Cardiac fibroblast (primary cell): ENCODE results near the gene GNAS-AS1.

Experiments used
- DNase-seq, 2 donors: peaks; one replicate each; pipeline versions ENCODE4 v3.0.0 to v3.0.0-alpha.2; 2010; ENCODE audit warnings: low read depth in 2 of 2
- H3K4me3 ChIP-seq, 2 donors: replicated peaks in 1 of 2; 1 replicate in 1 of 2; 2 replicates in 1 of 2; pipeline ENCODE4 v1.5.1; 2011; ENCODE audit warnings: low read depth in 2 of 2, low read length in 2 of 2, mild to moderate bottlenecking in 2 of 2, moderate library complexity in 1 of 2
- TF ChIP-seq, protein P1 (sequence below): IDR thresholded peaks from one replicate; pipeline ENCODE4 v1.5.1; 2011; ENCODE audit warnings: low read depth, mild to moderate bottlenecking, low read length, inconsistent platforms

GNAS-AS1 gene

DNA sequence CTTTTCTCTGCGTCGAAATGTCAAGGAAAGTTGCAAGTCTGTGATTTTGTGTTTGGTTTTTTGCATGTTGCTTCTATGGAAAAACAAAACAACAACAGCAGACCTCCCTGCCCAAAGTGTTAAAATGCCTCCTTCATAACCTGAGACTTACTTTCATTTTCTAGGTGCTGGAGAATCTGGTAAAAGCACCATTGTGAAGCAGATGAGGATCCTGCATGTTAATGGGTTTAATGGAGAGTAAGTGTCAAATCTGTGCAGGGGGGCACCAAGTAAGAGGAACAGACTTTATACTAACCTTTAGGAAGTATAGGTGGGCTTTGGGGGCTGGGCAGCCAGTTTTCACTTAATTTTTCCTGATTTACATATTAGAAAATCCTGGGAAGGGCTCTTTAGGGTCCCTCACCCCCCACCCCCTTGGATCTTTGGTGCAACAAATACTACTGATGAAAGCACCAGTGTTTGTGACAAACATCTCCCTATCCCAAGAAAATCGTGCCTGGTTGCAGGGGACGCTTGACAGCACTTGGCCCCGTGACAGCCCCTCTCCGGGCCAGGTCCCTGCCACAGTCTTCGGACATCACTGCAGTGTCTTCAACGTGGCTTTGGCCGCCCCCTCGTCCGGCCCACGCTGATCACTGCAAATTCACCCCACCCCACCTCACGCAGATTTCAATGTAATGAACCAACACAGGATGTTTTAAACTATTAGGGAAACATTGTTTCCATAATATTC lies 44.9 kb upstream of the GNAS-AS1 start:
- no peak for DNase-seq
- peak overlapping the region in 1 of 2 donors; percentile 6 for H3K4me3 ChIP-seq
- TF ChIP-seq, protein P1, sequence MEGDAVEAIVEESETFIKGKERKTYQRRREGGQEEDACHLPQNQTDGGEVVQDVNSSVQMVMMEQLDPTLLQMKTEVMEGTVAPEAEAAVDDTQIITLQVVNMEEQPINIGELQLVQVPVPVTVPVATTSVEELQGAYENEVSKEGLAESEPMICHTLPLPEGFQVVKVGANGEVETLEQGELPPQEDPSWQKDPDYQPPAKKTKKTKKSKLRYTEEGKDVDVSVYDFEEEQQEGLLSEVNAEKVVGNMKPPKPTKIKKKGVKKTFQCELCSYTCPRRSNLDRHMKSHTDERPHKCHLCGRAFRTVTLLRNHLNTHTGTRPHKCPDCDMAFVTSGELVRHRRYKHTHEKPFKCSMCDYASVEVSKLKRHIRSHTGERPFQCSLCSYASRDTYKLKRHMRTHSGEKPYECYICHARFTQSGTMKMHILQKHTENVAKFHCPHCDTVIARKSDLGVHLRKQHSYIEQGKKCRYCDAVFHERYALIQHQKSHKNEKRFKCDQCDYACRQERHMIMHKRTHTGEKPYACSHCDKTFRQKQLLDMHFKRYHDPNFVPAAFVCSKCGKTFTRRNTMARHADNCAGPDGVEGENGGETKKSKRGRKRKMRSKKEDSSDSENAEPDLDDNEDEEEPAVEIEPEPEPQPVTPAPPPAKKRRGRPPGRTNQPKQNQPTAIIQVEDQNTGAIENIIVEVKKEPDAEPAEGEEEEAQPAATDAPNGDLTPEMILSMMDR, result no peak

DNA sequence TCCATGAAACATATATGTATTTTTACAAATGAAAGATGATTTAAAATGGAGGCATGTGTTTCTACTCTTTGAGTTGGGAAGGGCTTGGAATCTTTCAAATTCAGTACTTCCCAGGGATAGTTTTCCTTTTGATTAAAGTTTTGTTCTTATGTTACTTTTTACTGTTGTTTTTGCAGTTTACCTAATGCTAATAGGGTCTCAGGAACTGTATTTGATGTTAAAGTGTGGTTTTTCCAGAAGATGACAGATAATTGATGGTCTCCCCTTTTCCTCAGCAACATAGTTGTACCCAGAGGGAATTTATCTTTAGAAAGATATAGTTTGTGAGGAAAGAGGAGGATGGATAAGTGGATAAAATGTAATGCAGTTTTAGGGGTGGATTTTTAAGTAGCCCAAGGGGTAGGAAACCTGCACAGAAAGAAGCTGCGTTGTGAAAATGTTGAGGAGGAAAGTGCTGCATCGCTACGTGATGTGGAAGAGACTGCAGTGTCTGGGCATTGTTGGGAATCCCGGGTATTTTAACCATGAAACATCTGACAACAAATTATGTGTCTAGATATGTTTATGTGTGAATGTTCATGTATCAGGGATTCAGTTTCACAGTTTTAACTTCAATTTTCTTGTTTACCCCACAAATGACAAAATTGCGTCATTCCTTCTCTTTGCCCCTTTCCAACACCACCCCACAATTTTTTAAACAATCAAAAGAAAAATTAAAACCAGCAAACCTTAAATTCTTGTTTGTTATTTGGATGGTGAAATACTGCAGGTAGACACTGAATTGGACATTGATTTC lies 44.1 kb upstream of the GNAS-AS1 start:
- peak overlapping the region in 1 of 2 donors; percentile 18 for H3K4me3 ChIP-seq
- DNase-seq, result no peak
- TF ChIP-seq, protein P1, result no peak

DNA sequence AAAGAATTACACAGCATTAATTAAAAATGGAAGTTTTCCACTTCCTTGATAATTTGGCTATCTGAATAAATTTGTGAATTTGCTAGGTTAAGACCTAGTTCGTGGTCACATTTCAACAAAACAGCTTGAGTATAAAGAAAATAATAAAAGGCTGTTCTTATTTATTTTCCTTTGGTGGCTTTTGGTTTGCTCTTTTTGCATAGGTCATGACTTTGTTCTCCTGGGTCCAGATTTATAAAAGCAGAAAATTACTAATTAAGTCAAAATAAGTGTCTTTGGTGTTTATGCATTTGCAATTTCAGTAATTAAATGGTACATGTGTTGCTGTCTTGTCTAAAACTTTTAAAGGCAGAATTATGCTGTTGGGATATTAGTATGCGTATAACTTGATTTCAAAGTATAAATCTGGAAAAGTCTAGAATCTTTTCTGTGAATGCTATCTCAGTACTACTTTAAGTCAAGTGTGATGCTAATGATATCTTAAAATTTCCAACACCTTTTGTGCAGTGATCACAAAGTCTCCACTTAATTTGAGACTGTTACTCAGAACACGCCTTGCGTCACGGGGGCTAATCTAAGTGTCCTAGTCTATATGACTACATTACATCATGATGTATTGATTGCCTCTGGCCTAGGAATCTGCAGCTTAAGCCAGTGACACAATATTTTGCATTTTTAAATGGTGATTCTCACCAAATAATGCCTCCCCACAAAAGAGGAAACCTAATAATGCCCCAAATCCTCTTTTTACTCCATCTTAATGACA lies 42.8 kb upstream of the GNAS-AS1 start:
- peak in 1 of 2 donors; percentile 31 for DNase-seq
- TF ChIP-seq, protein P1, result no peak
- peak overlapping the region; percentile 80 to 81 for H3K4me3 ChIP-seq

DNA sequence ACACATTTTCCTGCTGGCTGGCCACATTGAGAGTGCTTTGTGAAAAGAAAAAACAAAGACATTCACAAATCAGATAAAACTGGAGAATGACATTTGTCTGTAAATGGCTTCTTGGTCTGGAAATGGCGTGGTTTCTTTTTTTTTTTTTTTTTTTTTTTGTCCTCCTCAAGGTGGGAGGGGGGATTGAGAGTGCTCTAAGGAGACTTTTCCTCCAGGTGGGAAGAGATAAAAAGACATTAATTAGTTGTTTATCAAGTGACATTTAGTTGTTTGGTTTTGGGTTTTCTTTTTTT lies 42.2 kb upstream of the GNAS-AS1 start:
- TF ChIP-seq, protein P1, result no peak
- DNase-seq, result no peak
- peak overlapping the region; percentile 80 to 81 for H3K4me3 ChIP-seq

DNA sequence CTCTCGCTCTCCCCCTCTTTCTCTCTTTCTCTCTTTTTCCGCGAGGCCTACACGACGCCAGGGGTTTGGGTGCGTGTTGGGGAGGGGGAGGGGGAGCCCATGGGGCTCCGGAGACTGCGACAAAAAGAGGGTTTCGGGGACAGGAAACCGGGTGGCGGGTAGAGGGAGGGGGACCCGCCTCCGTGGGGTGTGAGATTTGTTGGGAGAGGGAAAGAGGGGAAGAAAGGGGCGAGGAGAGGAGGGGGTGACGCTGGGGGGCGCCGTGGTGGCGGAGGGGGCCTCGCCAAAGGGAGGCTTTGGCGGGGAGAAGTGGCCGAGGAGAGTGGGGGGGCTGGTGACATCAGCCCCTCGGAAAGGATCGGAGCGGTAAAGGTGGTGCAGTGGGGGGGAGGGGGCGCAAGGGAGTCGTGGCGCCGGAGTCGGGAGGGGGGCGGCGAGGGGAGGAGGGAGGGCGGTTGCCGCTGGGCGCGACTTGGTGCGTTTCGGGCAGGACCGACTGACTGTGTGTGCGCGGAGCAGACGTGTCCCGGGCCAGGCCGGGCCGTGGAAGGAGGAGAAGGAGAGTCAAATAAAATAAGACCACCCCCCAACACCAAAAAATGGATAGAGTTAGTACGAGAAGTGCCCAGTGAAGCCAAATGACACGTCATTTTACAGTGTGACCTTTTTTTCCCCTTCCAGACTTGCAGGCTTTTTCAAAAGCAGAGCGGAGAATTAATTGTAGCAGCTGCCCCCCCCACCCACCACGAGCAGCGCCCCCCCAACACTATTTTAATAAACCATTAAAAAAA lies 41.6 kb upstream of the GNAS-AS1 start:
- TF ChIP-seq, protein P1, result no peak
- H3K4me3 ChIP-seq, result peak overlapping the region; percentile 80 to 81
- DNase-seq, result peak; percentile 61 to 65

DNA sequence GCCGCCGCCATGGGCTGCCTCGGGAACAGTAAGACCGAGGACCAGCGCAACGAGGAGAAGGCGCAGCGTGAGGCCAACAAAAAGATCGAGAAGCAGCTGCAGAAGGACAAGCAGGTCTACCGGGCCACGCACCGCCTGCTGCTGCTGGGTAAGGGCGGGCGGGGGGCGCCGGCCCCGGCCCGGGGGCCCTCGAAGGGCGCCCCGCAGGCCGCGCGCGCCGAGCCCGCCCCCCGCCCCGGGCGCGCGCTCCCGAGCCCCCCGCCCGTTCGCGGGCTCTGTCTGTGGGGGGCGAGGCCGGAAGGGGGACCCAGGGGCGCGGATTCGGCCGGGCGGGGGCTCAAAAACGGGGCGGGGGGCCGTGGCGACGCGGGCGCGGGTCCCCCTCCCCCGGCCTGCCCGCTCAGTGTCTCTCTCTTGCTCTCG lies 41.0 kb upstream of the GNAS-AS1 start:
- TF ChIP-seq, protein P1, result no peak
- DNase-seq, result peak in 1 of 2 donors; percentile 33
- peak overlapping the region; percentile 80 to 81 for H3K4me3 ChIP-seq
